DMS114 treated with DMSO at 0.1 percent for 48 hours (cell line): Measurements from ENCODE around the gene KCNQ5.
"Not testable (repeated sequence)": the region's sequence is repeated elsewhere in the genome, so short reads cannot be mapped to it uniquely, and the experiment has no call there.

Experiments used
- DNase-seq: peaks from one replicate; lab custom pipeline; 2025; ENCODE audit not compliant: unreplicated experiment; lab: John Stamatoyannopoulos, UW

KCNQ5 gene

DNA sequence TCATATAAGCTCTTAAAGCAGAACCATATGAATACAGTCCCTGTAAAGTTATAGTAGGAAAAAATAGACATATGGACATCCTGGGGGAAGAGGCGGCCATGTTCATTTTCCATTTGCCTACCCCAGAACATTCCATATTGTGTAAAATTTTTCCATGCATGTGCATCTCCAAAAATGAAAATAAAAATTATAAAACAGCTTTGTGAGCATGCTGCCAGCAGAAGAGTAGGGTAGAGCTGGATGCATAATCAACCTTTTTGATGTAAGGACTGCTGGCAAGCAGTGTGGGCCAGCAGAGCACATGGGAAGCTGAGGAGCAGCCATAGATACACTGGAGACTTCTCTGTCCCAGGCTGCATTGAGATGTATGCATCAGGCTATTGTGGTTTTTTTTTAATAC, 271.0 kb downstream of the KCNQ5 start:
- DNase-seq: no peak

DNA sequence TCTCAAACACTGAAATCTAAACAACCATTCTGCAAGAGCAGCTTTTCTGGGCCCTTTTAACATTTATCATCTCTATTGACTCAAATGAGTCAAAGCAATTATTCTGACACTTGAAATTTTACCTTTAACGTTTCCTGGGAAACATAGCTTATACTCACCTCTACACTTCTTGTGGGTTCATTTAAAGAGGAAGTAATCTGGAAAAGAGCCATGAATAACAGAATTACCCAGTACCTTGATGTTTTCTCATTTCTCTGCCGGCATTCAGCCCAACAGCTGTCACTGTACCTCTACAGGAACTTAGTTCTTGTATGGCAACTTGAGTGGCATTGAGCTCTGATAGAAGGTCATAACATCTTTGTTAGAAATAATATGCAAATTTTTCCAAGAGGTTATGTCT, 272.2 kb downstream of the KCNQ5 start:
- no peak for DNase-seq

DNA sequence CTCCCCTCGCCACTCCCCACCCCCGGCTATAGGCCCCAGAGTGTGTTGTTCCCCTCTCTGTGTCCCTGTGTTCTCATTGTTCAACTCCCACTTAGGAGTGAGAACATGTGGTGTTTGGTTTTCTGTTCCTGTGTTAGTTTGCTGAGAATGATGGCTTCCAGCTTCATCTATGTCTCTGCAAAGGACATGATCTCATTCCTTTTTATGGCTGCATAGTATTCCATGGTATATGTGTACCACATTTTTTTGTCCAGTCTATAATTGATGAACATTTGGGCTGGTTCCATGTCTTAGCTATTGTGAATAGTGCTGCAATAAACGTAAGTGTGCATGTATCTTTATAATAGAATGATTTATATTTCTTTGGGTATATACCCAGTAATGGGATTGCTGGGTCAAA, 276.4 kb downstream of the KCNQ5 start:
- DNase-seq: not testable (repeated sequence)

DNA sequence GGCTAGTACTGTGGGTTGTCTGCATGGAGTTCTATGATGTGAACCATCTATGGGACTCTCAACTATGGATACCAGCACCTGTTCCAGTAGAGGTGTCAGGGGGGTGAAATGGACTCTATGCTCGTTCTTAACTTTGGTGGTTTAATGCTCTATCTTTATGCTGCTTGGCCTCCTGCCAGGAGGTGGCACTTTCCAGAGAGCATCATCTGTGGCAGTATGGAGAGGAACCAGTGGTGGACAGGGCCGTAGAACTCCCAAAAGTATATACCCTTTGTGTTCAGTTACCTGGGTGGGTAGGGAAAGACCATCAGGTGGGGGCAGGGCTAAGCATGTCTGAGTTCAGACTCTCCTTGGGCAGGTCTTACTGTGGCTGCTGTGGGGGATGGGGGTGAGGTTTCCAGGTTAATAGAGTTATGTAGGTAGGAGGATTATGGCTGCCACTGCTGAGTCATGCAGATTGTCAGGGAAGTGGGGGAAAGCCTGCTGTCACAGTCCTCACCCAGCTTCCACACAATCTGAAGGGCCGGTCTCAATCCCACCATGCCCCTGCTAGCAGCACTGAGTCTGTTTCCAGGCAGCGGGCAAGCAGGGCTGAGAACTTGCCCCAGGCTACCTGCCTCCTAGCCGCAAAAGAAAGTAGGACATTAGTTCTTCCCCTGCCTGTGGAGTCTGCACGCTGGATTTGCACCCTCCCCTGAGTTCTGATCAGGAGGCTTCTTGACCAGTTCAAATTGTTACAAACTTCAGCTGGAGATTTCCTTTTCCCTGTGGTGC, 284.0 kb downstream of the KCNQ5 start:
- DNase-seq: no peak

DNA sequence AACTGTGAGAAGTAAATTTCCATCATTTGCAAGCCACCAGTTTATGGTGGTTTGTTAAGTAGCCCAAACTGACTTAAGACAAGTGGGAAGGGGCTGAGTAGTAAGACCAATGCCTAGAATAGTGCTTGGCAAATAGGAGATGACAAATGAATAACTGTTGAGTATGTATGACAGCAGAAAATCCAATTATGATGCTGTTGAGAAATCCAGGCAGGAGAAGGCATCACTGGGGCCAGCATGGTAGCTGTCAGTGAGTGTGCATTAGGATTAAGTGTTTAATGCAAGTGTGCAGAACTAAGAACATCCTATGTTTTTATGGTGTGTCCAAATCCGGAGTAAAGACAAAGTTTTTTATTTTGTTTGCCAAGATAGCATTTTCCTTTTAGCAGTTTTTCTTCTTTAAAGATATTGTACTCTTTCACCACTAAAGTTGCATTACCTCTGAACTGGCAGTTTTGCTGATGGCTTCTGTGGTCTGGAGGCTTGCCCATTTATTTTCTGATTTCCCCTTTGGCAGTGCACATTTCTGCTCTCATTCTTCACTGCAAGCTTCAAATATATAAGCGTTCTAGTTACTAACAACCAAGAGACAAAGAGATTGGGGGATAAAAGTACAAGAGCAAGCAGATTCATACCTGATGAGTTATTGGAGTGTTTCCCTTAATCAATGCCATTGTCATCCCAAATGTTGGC, 289.7 kb downstream of the KCNQ5 start:
- no peak for DNase-seq

DNA sequence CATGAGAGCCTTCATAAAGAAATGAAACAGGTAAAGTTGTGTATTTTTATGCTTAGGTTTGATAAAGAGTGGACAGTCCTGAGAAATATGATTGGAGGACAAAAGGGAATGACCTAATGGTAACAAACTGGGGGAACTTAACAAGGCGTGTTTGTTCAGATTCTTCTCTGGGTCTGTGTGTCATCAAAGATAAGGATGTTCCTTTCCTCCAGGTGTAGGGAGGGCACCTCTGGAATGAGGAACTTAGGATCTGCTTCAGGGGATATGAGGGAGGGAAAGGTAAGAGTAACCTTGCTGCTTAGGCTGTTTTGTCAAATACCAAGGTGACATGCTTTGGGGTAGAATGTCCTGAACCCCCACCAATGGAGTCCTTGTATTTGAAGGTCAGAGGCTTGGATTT, 291.9 kb downstream of the KCNQ5 start:
- DNase-seq: no peak

DNA sequence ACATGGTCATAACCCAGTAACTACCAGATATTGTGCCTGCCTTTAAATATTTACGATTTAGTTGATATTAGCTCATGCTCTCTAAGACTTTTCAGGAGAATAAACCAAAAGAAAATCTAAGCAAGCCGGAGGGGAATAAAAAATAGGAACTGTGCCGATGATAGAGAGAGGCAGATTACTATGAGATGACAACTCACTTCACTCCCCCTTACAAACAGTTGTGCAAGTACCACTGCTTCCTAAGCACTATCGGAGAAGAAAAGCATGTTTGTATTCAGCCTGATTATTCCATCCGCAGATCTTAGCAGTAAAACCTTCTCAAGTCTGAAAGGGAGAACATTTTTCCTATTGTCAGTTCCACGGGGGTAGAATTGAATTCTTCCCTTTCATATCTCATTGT, 294.4 kb downstream of the KCNQ5 start:
- DNase-seq: no peak

DNA sequence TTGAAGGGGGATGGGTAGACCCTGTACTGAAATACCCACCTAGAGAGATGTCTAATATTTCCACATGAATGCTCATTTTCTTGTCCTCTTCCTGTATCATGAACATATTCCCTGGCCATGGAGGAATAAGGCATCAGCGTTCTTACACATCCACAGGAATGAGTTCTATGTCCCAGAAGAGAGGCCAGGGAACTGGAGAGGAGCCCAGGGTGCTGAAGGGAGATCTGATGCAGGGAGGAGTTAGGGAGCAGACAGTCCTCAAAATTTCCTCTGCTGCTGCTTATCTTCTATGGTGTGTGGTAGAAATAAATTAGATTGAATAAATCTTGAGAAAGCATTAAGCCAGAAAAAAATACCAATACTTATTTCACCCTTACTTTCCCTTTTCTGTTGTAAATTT, 295.0 kb downstream of the KCNQ5 start:
- DNase-seq: no peak

DNA sequence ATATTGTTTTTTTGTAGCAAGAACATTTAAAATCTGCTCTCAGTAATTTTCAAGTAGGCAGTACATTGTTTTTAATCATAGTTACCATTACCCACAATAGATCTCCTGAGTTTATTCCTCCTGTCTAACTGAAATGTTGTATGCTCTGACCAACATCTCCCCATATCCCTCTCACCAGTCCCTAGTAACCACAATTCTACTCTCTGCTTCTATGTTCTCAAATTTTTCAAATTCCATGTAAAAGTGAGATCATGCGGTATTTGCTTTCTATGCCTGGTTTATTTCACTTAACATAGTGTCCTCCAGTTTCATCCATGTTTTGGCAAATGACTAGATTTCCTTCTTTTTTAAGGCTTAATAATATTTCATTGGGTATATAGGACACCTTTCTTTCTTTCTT, 300.5 kb downstream of the KCNQ5 start:
- no peak for DNase-seq

DNA sequence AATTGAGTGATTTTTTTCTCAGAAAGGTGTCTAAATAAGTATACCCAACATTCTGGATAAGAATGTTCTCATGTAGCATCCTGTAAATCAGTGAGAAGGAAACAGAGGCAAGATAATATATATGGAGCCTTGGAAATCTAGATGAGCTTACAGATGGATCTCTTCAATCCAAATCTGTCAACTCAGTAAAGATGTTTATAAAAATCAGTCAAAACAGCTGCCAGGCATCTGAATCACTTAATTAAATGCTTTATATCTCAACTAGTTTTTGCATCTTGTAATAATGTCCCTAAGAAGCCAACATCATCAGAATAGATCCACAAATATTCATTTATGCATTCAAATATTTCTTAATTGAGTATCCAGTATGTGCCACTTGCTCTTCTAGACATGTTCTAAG, 303.3 kb downstream of the KCNQ5 start:
- DNase-seq: no peak

DNA sequence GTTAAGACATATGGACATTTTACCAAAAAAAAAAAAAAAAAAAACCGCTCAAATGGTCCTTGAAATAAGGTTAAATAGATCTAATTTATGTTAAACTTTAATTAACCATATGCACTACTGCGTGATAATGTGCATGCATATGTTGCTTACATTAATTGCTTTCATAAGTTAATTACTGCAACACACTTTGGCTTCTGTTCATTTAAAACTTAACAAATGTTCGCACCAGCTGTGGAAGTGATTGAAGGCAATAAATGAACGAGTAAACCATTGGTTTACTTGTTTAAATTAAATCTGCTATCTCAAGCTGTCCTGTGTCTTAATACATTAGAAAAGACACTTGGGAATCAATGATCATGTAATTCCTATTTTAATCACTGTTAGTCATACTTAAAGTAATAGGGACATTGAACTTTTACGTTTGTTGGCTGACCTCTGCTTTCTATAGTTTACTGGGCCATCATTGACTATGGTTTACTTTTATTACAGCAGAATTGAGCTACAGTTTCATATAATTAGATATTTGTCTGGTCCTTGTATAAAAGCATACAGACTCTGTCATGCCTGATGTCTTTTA, 308.8 kb downstream of the KCNQ5 start:
- DNase-seq: no peak

DNA sequence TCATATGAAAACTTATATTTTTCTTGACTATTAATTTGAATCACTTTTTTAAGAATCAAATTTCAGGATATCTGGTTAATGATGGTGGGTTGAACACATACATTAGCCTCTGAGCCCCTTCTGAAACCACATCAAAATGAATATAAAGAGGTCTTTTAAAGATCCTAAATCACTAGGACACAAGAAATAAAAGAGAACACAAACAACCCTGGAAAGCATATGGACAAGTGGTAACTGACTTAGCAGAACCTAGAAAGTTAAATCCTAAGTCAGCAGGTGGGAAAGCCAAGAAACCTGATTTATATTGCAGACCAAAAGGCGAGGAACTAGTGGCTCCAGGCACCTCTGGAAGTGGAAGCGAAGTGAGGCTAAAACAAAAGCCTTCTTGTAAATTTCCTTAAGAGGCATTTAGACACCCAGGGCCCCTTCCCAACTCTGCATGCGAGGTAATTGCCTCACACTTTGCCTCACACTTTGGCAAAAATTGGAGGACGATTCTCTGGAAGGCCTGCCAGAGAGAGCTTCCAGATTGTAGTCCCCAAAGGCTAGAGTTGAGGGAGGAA, 309.5 kb downstream of the KCNQ5 start:
- DNase-seq: no peak

DNA sequence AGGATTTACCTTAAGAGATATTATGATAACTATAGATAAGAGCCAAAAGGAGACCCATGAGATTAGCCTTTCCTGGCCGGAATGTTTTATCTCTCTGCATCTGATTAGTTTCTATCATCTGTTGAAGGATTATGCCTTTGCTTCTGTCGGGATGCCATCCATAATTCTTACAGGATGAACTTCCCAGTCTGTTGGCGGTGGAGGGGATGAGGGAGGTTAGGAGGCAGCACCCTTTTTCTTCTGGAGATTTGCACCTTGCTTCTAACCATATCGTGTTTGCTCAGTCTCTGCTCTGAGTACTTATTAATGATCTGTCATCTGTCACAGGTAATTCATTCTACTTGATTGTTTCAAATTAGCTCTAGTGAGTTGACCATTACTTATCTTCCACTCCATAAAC, 311.4 kb downstream of the KCNQ5 start:
- DNase-seq: no peak

DNA sequence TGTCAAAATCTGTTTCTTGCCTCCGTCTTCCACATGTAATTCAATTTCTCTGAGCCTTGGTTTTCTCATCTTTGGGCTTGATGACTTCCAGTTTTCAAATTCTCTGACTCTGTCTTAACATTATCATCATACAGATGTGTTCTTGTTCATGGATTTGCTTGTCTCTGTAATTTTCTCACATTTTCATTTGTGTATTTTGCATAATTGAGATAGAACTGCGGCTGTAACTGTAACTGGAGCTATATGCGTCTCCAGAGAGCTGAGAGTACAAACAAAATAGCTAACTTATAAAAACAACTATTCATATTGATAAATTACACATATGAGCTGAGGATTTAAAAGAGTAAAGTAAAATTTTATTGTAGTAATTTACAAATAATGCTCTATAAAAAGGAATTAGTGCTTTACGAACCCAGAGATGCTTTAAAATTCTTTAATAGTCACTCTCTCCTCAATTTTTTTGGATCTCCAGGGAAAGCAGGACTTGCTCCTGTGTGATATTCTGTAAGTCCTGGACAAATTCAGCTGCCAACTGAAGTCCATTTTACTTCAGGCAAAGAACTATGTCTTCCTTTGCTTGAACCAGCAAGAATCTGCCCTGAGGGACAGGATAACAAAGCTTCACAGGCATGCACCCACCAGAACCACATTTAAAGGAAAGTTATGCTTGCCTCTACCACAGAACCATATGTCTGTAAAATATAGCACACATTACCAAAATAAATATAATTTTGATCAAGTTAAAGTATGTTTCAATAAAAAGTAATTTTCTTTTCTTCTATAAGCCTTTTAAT, 315.1 kb downstream of the KCNQ5 start:
- no peak for DNase-seq

DNA sequence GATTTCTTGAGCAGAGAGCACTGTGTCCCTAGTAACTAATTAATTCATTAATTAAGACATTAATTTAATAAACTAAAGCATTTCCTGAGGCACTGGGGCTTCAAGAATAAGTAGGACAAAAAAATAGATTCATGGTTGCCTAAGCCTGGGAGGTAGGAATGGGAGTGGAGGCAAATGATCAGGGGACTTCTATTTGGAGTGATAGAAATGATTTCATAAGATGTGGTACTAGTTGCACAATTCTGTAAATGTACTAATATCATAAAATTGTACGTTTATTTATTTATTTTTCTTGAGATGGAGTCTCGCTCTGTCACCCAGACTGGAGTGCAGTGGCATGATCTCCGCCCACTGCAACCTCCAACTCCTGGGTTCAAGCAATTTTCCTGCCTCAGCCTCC, 316.2 kb downstream of the KCNQ5 start:
- no peak for DNase-seq

DNA sequence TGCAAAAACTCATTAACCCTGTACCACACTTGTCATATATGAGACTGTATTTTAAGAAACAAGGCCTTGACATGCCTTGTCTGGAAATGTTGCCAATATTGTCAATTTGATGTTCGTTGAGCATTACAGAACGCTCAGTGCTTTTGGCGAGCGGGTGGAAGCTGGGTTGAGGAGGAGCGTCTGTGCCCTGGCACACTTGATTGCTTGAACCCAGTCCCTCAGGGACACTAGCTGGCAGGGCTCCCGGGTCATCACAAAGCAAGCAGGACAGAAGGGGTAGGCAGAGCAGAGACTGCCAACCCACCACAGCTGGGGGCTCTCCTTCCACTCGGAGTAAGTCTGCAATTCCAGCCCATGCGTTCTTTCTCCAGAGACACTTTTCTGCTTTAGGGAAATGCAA, 317.1 kb downstream of the KCNQ5 start:
- DNase-seq: no peak

DNA sequence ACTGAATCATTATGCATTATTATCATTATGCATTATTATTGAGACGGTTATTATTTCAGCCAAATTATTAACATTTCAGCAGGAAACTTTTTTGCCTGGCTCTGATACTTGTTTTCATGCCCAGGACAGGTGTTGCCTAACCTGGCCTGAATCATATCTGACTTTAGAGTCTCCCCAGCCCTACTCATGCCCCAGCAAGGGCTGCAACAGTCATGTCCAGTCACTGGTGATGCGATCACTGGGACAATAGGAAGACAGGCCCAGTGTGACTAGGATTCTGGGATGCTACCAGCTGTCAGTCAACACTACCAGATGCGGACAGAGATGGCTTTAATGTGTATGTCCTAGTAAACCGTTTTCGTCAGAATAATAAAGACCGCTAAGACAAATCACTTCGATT, 318.4 kb downstream of the KCNQ5 start:
- DNase-seq: no peak

DNA sequence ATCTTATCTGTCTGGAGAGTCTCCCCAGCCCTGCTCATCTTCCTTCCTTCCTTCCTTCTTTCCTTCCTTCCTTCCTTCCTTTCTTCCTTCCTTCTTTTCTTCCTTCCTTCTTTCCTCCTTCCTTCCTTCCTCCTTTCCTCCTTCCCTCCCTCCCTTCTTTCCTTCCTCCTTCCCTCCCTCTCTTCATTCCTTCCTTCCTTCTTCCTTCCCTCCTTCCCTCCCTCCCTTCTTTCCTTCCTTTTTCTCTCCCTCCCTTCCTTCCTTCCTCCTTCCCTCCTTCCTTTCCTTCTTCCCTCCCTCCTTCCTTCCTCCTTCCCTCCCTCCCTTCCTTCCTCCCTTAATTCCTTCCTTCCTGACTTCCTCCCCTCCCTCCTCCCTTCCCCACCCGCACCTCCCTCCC, 319.4 kb downstream of the KCNQ5 start:
- no peak for DNase-seq

DNA sequence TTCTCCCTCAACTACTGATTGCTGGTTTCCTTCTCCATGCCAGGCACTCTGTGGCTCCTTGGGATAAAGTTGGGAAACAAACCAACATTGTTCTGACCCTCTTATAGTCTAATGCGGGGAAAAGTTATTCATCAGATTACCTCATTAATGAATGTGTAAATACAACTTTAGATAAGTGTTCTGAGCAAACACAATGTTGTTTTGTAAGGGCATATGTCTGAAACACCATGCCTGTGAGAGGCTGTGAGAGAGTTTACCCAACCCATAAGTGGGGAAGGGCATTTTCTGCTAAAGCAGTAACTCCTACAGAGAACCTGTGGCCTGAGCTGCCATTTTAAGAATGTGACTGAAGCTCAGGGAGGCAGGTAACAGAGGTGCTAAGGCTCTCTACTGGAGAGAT, 319.9 kb downstream of the KCNQ5 start:
- DNase-seq: no peak

DNA sequence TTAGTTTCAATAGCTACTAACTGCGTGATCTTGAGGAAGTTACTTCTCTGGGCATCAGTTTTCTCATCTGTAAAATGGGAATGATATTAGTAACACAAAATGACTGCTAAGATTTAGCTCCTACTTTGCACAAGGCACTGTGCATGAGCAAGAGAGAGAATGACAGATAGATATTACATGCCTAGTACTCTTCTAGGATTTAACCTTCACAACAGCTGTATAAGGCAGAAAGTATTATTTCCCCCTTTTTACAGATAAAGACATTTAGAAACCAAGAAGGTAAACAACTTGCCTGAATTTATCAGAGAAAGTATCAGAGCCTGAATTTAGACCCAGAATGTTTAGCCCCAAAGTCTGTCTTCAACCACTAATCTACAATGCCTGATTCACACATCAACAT, 321.8 kb downstream of the KCNQ5 start:
- no peak for DNase-seq

DNA sequence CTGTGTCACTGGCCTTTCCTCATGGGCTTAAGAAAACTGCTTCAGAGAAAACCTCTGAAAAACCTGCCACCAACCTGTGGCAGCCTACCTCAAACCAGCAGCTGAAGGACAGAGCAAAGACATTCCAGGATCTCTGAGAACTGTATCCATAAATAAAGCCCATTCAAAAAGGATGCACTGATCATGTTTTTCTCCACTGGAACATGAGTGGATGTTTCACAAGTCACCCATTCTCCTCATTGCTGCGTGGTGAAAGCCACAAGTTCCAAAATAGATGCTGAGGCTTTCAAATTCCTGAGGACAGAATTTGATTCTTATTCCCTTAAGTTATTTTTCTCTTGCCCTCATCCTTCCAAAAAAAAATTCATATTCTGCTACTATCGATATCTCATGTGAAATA, 322.8 kb downstream of the KCNQ5 start:
- DNase-seq: no peak
